NCI-H526 treated with DMSO at 0.1 percent for 48 hours (cell line): ENCODE measurements around the gene NLRP5.
"Not testable (repeated sequence)": the region's sequence is repeated elsewhere in the genome, so short reads cannot be mapped to it uniquely, and the experiment has no call there.

Experiments
- DNase-seq: peaks from one replicate; lab custom pipeline; 2025; lab: John Stamatoyannopoulos, UW

Gene NLRP5

DNA sequence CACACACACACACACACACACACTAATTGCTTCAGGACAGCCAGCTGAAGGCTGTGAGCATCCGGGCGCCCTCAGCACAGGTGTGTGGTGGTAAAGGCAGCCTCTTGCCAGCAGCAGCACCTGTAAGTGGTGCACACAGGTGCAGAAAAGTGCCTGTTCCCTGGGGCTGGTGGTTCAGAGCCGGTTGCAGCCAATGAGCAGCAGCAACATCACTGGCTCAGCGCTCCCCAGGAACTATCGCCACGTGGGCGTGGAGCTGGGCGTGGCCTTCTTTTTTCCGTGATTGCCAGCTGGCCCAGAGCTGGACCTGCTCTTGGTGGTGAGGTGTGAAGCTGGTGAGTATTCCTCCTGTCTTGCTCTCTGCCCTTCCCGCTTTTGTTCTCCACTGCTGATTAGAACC is at the start of gene NLRP5:
NLRP5 (plus strand) TSS at position 289 of the 400 bp plus-strand sequence.
- DNase-seq = peak; percentile 6

DNA sequence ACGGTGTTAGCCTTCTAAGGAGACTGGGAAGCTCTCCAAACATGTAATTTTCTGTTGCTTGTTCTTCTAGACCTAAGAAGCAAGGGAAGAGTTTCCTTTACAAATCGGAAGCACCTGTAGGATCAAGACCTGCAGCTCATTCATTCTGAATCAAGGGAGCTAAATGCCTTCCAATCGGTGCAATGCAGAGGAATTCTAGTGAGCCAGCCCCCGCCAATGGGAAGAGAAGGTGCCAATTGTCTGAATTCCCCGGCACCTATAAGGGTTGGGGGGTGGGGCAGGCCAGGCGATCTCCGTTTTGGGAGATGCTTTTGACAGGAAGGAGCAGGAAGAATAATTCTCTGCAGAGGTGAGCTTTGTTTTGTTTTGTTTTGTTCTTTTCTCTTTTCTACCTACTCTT is 47.4 kb upstream of the NLRP5 start:
- no peak for DNase-seq

DNA sequence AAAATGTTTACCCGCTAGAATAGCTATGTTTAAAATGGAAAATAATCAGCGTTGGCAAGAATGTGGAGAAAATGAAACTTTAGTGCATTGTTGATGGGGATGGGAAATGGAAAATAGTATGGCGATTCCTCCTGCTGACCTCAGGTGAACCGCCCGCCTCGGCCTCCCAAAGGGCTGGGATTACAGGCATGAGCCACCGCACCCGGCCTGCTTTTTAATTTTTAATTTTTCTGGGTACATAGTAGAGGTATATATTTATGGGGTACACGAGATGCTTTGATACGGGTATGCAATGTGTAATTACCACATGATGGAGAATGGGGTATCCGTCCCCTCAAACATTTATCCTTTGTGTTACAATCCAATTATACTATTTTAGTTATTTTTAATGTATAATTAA is 46.3 kb upstream of the NLRP5 start:
- DNase-seq = no peak

DNA sequence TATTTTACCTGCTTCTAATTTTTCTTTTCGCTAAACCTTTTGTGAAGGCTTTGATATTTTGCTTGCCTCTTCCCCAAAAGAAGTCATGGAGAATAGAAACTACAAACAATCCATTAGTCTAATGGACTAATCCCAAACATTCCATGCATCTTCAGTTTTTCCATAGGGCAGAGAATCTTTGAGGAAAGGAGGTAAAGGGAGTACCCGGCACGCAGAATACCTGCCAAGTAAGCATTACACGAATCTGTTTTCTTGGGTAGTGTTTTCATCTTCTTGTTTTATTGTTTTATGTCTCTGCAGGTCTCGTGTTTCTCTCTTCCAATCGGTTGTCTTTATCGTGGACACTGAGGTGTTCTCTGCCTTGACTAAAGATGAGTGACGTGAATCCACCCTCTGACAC is 39.0 kb upstream of the NLRP5 start, which contains the start of gene NLRP8:
NLRP8 (plus strand) TSS at position 301 of the 400 bp plus-strand sequence.
- DNase-seq = no peak

DNA sequence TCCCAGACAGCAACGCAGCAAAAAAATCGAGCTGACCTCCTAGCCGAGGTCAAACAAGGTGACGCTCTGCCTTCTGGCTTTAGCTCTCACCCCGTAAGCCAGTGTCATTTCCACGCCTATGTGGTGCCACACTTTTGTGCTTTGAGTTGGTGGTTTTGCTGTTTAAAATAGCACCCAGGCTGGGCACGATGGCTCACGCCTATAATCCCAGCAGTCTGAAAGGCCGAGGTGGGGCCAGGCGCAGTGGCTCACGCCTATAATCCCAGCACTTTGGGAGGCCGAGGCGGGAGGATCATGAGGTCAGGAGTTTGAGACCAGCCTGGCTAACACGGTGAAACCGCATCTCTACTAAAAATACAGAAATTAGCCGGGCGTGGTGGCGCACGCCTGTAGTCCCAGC is 36.0 kb upstream of the NLRP5 start:
- not testable (repeated sequence) for DNase-seq

DNA sequence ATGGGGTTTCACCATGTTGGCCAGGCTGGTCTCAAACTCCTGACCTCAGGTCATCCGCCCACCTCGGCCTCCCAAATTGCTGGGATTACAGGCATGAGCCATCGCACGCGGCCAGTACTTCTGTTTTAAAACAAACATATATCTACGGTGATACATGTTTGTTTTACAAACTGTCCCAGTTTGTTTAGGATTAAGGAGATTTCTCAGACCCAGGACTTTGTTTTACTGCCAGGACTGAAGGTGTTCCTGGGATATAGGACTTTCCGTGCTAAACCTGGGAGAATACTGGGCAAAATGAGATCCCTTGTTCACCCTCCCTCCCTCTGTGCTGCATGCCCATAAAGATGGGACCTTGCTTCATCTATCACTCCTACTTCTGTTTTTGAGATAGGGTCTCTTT is 30.1 kb upstream of the NLRP5 start:
- no peak for DNase-seq

DNA sequence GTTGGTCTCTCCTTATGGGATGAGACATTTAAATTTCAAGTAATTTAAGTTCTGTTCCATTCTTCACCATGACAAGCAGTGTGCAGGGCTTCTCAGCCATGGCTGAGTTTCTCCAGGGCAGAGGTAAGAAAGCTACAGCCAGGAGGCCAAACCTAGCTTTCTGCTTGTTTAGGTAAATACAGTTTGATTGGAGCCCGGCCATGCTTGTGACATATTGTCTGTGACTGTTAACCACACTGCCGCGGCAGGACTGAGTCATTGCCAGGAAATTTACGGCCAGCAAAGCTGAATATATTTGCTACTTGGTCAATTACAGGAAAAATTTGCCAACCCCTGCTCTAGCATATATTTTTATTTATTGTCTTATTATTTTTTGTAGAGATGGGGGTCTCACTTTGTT is 28.2 kb upstream of the NLRP5 start:
- DNase-seq = peak; percentile 12

DNA sequence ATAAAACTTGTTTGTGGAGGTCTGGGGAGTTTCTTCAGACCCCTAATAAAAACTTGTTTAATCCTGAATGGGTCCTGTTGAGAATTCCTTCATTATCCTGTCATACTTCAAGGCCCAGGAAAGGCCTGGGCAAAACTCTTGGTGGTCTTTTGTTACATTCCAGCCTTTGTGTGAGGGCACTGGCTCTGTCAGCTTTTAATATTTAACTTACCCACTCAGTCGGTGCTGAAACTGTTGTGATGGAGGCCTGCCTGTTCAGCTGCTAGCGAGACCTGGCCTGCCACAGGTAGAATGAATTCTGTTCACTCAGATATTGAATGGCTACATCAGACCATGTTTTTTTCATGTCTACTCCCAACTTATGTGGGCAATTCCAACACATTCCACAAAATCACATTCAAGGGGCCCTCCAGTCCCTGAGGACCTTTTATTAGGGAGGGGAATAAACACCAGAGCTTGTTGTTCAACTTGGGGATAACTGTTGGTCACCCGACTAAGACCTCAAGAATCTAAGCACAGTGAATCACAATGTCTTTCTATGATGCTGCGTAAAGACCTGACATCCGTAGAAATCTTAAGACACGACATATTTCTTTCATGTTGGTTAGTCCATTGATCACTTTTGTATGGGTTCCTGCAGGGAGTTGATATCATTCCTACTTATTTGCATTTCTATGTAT is 26.4 kb upstream of the NLRP5 start:
- DNase-seq = no peak

DNA sequence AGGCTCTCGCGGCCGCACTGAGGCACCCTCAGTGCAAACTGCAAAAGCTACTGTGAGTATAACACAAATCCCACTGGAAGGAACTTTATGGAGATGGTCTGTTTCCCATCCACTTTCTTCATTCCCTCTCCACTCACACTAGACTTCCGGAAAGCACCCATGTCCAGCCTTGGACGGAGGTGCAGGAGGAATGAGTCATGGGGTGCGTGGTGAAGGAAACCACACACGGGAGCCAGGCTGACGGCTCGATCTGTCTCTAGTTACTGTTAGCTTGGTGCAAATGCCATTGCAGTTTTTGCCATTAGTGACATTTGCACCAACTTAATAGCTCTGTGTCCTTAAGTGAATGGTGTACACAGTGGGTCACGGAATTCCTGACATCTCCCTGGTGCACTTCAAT is 24.4 kb upstream of the NLRP5 start:
- no peak for DNase-seq

DNA sequence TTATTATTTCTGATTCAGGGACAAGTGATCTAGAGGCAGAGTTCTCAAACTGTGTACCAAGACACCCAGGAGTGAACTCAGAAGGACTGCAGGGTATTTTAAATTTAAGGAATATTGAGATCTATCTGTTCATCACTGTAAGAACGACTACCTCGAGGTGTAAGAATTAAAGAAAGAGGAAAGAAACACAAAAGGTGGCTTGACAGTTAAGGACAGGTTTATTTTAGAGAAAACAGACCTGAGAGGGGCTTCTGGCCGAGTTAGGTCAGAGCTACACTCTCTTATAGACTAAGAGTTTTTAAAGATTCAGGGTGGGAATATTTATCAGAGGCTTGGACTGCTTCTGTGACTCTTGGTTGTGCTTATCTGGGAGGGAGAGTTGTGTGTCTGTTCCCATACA is 12.6 kb upstream of the NLRP5 start:
- no peak for DNase-seq

DNA sequence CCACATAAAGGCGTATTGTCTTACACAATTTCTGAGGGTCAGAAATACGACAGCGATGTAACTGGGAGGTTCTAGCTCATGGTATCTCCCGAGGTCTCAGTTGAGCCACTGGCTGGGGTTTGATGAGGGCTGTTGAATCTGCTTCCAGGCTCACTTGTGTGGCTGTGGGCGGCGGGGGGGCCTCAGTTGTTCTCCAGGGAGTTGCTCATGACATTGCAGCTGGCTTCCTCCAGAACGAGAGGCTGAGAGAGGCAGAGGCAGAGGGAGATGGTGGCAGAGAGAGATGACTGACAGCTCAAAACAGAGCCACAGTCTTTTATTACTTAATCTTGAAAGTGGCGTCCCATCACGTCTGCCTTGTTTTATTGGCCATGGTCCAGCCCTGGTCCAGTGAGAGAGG is 6.2 kb upstream of the NLRP5 start:
- no peak for DNase-seq

DNA sequence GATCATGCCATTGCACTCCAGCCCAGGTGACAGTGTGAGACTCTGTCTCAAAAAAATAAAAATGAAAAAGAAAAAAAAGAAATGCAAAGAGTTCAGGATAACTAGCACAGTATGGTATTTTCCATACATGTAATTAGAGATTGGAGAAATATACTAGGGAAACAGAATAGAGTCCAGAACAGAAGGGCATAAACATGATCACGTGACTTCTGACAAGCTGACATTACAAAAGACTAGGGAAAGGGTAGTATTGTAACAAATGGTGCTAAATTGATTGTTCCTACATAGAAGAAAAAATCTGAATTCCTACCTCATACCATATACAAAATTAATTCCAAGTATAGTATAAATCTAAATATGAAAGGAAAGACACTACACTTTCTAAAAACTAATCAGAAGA is 1.3 kb upstream of the NLRP5 start:
- DNase-seq = no peak

DNA sequence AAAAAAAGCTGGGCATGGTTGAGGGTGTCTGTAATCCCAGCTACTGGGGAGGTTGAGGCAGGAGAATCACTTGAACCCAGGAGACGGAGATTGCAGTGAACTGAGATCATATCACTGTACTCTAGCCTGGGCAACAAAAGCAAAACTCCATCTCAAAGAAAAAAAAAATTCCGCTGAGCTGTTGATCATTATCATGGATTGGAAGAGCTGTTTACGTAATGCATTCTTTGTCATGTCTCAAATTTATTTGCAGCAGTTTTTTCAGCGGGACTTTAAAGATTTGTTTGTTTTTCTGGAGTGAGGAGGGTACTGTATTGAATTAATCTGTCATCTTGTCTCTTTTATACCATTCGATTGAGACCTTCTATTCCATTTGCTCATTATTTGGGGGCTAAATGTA is 4.3 kb downstream of the NLRP5 start:
- no peak for DNase-seq

DNA sequence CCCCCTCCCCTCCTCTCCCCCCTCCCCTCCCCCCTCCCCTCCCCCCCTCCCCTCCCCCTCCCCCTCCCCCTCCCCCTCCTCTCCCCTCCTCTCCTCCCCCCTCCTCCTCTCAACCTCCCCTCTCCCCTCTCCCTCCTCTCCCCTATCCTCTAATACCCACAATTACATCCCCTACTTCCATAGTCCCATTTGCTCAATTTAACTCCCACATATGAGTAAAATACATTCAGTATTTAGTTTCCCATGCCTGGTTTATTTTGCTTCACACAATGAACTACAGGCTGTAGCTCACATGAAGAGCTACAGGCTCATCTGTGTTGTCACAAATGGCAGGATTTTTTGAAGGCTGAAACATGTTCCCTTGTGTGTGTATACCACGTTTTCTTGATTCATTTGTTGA is 6.9 kb downstream of the NLRP5 start:
- DNase-seq = no peak

DNA sequence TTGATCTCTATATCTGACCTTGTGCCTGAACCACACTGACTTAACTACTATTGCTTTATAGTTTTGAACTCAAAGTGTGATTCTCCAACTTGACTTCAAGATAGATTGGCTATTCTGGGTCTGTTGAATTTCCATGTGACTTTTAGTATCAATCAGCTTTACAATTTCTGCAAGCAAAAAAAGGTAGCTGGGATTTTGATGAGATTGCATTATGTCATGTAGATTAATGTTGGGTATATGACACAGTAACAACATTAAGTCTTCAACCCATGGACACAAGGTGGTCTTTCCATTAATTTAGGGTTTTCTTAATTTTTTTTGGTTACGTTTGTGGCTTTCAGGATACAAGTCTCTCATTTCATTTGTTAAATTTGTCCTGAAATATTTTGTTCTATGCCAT is 28.2 kb downstream of the NLRP5 start:
- DNase-seq = no peak

DNA sequence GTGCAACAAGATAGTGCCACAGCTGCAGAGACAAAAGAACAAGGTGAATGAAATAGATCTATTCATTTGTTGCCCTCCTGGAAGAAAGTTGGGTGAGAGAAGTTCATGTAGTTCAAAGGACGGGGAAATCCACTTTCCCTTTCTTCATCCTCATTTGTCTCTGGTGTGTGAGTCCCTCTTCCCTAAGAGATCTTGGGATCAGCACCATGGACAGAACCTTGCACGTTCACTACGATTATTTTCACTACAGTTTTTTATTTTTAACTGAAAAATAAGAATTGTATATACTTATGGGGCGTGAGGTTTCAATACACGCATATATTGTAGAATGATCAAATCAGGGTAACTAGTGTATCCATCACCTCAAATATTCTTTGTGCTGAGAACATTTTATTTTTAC is 29.2 kb downstream of the NLRP5 start:
- no peak for DNase-seq

DNA sequence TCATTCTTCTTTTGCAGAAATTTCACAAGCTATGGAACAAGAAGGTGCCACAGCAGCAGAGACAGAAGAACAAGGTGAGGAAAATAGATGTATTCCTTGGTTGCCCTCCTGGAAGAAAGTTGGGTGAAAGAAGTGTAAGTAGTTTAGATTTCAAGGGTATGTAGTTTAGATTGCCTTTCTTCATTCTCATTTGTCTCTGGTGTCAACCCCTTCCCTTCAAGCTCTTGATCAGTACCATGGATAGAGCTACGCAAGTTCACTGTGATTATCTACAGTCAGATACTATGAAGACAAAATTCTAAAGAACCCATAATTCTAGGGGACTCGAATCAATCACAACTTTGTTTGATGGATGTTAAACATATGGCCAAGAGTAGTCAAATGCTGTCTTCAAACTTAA is 32.8 kb downstream of the NLRP5 start:
- DNase-seq = not testable (repeated sequence)

DNA sequence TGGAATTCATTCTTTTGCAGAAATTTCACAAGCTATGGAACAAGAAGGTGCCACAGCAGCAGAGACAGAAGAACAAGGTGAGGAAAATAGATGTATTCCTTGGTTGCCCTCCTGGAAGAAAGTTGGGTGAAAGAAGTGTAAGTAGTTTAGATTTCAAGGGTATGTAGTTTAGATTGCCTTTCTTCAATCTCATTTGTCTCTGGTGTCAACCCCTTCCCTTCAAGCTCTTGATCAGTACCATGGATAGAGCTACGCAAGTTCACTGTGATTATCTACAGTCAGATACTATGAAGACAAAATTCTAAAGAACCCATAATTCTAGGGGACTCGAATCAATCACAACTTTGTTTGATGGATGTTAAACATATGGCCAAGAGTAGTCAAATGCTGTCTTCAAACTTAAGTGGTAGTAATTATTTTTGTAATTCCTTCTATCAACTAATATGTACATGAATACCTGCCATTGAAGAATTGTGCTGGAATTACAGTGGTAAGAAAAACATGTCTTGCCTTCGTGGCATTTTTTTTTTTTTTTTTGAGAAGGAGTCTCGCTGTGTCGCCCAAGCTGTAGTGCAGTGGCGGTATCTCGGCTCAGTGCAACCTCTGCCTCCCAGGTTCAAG is 33.9 kb downstream of the NLRP5 start:
- not testable (repeated sequence) for DNase-seq

DNA sequence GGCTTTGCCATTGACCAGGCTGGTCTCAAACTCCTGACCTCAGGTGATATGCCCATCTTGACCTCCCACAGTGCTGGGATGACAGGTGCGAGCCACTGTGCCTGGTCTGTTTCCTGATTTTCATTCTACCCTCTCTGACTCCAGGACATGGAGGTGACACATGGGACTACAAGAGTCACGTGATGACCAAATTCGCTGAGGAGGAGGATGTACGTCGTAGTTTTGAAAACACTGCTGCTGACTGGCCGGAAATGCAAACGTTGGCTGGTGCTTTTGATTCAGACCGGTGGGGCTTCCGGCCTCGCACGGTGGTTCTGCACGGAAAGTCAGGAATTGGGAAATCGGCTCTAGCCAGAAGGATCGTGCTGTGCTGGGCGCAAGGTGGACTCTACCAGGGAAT is 40.2 kb downstream of the NLRP5 start:
- DNase-seq = no peak

DNA sequence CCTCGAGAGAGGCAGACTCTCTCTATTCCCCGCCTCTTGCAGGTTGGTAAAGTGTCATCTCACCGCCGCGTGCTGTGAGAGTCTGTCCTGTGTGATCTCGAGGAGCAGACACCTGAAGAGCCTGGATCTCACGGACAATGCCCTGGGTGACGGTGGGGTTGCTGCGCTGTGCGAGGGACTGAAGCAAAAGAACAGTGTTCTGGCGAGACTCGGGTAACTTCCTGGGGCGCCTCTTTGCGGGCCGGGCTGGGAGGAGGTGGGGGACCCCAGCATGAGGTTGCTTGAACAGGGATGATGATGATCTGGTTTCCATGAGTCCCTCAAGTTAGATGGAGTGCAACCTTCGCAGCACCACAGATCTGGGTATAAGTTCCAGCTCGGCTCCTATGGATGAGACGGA is 67.0 kb downstream of the NLRP5 start:
- no peak for DNase-seq

DNA sequence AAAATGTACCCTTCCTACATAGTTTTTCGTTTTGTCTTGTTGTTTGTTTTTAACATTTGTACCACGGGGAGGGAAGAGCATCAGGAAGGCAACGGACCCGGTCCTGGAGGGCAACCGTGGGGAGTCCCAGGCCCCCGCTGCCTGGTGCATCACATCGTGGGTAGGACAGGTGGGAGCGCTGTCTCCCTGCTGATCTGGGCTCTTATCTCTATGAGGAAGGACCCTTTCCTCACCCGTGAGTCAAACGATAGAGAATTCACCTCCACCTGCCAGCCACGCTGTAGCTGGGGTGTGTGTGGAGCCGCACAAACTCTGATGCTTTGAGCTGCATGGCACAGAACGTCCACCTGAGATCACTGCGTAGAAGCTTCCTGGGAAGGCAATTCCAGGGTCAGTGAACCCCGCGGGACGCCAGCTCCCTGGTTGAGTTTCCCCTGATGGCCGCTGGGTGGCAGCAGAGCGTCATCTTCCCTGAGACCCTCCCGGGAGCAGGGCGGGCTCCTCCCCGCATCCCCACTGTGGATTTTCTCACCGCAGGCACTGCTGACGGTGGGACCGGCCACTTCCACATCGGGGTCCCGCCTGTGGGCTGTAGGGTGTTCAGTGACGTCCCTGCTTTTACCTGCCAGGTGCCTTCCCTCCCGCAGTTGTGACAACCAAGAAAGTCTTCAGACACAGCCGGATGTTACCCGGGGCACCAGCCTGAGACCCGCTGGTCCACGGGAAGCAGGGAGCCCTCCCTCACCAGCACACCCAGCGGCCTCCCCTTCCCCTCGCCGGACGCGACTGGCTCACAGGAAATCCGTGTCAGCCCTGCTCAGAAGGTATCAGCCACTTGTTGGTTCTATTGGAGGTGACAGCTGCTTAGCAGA is 79.8 kb downstream of the NLRP5 start:
- DNase-seq = peak; percentile 42

DNA sequence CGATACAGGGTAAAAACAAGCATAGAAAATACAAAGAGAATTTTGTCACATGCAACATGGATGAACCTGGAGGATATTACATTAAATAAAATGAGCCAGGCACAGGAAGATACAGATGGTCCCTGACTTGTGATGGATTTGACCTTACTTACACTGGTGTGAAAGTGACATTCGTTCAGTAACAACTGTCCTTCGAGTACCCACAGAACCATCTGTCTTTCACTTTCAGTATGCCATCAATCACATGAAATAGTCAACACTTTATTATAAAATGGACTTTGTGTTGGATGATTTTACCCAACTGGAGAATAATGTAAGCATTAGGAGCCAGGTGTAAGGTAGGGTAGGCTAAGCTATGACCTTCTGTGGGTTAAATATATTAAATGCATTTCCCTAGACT is 83.1 kb downstream of the NLRP5 start:
- DNase-seq = no peak

DNA sequence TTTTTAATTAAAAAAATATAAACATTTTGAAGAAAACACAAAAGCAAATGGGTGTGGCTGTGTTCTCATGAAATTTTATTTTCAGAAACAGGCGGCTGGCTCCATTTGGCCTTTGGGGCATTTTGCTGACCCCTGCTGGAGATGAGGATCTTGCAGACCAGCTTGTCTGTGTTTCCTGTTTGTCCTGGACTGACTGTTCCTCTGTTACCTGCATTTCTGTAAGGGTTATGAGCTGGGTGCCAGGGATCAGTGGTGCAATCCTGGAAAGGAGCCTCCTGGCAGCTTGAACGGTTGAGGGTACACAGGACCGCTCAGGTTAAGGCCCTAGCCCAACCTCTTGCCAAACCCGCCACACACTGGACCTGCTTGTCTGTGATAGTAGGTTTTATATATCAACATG is 84.6 kb downstream of the NLRP5 start:
- peak; percentile 19 for DNase-seq
